ENCODE measurements around the gene TEX44.

DNA sequence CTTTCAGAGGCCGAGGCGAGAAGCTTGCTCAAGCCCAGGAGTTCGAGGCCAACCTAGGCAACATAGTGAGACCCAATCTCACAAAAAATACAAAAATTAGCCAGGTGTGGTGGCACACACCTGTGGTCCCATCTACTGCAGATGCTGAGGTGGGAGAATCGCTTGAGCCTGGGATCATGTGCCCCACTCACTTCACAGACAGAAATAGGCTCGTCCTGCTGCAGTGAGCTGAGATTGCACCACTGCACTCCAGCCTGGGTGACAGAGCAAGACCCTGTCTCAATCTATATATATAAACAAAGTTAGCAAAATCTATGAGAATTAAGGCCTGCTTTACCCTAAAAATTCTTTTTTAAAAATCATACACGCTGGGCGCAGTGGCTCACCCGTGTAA is 50.8 kb downstream of the TEX44 start:
- TF ChIP-seq, protein P1, sequence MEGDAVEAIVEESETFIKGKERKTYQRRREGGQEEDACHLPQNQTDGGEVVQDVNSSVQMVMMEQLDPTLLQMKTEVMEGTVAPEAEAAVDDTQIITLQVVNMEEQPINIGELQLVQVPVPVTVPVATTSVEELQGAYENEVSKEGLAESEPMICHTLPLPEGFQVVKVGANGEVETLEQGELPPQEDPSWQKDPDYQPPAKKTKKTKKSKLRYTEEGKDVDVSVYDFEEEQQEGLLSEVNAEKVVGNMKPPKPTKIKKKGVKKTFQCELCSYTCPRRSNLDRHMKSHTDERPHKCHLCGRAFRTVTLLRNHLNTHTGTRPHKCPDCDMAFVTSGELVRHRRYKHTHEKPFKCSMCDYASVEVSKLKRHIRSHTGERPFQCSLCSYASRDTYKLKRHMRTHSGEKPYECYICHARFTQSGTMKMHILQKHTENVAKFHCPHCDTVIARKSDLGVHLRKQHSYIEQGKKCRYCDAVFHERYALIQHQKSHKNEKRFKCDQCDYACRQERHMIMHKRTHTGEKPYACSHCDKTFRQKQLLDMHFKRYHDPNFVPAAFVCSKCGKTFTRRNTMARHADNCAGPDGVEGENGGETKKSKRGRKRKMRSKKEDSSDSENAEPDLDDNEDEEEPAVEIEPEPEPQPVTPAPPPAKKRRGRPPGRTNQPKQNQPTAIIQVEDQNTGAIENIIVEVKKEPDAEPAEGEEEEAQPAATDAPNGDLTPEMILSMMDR (IDR thresholded peaks at IDR 0.05) = no peak
- TF ChIP-seq POLR2A (IDR thresholded peaks at IDR 0.05) = no peak
